ENCODE data around the gene HIP1.
A peak's percentile ranks its signal among the peaks of the same experiment; 100 is the strongest.

- no peak for TF ChIP-seq POLR2A (IDR thresholded peaks at IDR 0.05)
- TF ChIP-seq, protein P1, sequence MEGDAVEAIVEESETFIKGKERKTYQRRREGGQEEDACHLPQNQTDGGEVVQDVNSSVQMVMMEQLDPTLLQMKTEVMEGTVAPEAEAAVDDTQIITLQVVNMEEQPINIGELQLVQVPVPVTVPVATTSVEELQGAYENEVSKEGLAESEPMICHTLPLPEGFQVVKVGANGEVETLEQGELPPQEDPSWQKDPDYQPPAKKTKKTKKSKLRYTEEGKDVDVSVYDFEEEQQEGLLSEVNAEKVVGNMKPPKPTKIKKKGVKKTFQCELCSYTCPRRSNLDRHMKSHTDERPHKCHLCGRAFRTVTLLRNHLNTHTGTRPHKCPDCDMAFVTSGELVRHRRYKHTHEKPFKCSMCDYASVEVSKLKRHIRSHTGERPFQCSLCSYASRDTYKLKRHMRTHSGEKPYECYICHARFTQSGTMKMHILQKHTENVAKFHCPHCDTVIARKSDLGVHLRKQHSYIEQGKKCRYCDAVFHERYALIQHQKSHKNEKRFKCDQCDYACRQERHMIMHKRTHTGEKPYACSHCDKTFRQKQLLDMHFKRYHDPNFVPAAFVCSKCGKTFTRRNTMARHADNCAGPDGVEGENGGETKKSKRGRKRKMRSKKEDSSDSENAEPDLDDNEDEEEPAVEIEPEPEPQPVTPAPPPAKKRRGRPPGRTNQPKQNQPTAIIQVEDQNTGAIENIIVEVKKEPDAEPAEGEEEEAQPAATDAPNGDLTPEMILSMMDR (IDR thresholded peaks at IDR 0.05), result peak in 4 of 6 experiments; percentile 10 to 53 (median 45)
Measured at GRCh38 chr7:75756991-75757676, 18.4 kb upstream of the HIP1 start.

Data from Peyer's patch (tissue), 4 donors.